ENCODE data around the gene KDM2A.
"Not testable (repeated sequence)": the region's sequence is repeated elsewhere in the genome, so short reads cannot be mapped to it uniquely, and the experiment has no call there.

KDM2A gene

GRCh38 chr11:67117672-67118180 lies 1.3 kb upstream of the KDM2A start:
- DNase-seq (ENCODE audit: low read depth in 2 of 2), result no peak

GRCh38 chr11:67118181-67118766 lies 789 bp upstream of the KDM2A start:
- DNase-seq (ENCODE audit: low read depth in 2 of 2), result no peak

GRCh38 chr11:67119585-67120391 lies 725 bp downstream of the KDM2A start:
- DNase-seq (ENCODE audit: low read depth in 2 of 2), result no peak

GRCh38 chr11:67120456-67120855 lies 1.4 kb downstream of the KDM2A start:
- DNase-seq (ENCODE audit: low read depth in 2 of 2), result no peak

- no peak for DNase-seq (ENCODE audit: low read depth in 2 of 2)
Observed at GRCh38 chr11:67120881-67121710, 2.0 kb downstream of the KDM2A start.

- DNase-seq (ENCODE audit: low read depth in 2 of 2), result not testable (repeated sequence)
Observed at GRCh38 chr11:67123801-67124200, 4.7 kb downstream of the KDM2A start.

GRCh38 chr11:67126243-67126642 lies 7.2 kb downstream of the KDM2A start:
- not testable (repeated sequence) for DNase-seq (ENCODE audit: low read depth in 2 of 2)

GRCh38 chr11:67126986-67127385 lies 7.9 kb downstream of the KDM2A start:
- DNase-seq (ENCODE audit: low read depth in 2 of 2), result no peak

- DNase-seq (ENCODE audit: low read depth in 2 of 2), result not testable (repeated sequence)
Observed at GRCh38 chr11:67130861-67131260, 11.8 kb downstream of the KDM2A start.

GRCh38 chr11:67136156-67136555 lies 17.1 kb downstream of the KDM2A start:
- DNase-seq (ENCODE audit: low read depth in 2 of 2), result no peak

- DNase-seq (ENCODE audit: low read depth in 2 of 2), result no peak
Observed at GRCh38 chr11:67138922-67139321, 19.9 kb downstream of the KDM2A start.

GRCh38 chr11:67146516-67147226 lies 27.6 kb downstream of the KDM2A start:
- no peak for DNase-seq (ENCODE audit: low read depth in 2 of 2)

- DNase-seq (ENCODE audit: low read depth in 2 of 2), result no peak
Observed at GRCh38 chr11:67153971-67154370, 34.9 kb downstream of the KDM2A start.

GRCh38 chr11:67154726-67155125 lies 35.7 kb downstream of the KDM2A start:
- DNase-seq (ENCODE audit: low read depth in 2 of 2), result no peak

- no peak for DNase-seq (ENCODE audit: low read depth in 2 of 2)
Observed at GRCh38 chr11:67157691-67158090, 38.6 kb downstream of the KDM2A start.

GRCh38 chr11:67158221-67158620 lies 39.2 kb downstream of the KDM2A start:
- DNase-seq (ENCODE audit: low read depth in 2 of 2), result peak in 1 of 2 experiments; percentile 29

GRCh38 chr11:67160045-67160444 lies 41.0 kb downstream of the KDM2A start:
- no peak for DNase-seq (ENCODE audit: low read depth in 2 of 2)

- no peak for DNase-seq (ENCODE audit: low read depth in 2 of 2)
Observed at GRCh38 chr11:67160872-67161783, 42.1 kb downstream of the KDM2A start.

GRCh38 chr11:67163006-67163405 lies 43.9 kb downstream of the KDM2A start:
- no peak for DNase-seq (ENCODE audit: low read depth in 2 of 2)

- no peak for DNase-seq (ENCODE audit: low read depth in 2 of 2)
Observed at GRCh38 chr11:67165623-67166022, 46.6 kb downstream of the KDM2A start.

GRCh38 chr11:67167091-67167490 lies 48.0 kb downstream of the KDM2A start:
- no peak for DNase-seq (ENCODE audit: low read depth in 2 of 2)
